Femur (tissue), 1 donor: ENCODE measurements around the gene MYH9.

Experiments used
- DNase-seq: peaks from one replicate; pipeline ENCODE4 v3.0.0-alpha.2; 2017

Gene MYH9

DNA sequence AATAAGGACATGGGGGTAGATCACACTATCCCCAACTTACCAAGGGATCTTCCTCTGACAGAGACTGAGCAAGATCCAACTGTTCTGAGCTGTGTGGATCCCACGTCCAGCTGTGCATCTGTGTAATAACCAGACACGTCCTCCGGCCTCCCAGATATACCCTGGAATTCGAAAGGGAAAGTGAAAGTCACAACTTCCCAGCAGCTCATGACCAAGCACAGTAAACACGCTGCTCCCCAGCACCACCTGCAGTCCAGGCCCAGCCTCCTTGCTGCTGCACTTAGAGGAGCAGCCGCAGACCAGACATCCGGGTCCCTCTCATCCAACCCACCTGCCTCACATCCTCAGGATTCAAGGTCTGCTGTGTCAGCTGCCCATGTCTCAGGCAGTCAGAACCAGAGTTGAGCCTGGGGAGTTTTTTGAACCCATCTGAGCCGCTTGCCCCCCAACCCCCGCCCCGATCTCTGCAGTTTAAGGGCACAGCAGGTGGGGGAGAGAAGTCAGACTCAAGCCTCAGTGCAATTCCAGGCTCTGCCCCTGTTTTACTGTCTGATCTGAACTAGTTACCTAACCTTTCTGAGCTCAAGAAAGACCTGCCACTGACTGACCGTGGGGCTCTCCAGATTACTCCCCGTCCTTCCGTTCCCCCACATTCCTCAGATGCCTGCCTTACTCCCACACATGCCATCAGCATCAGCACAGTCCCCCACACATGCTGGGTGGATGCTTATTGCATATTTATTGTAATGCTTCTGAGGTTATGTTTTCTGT lies 148.2 kb downstream of the MYH9 start, which contains the start of gene APOL2:
TSS of gene APOL2 (minus strand) at position 127 of the 771 bp plus-strand sequence. CDS start 6,365 bp downstream, outside the sequence.
- peak; percentile 95 for DNase-seq

GRCh38 chr22:36239150-36239400 lies 148.7 kb downstream of the MYH9 start:
- no peak for DNase-seq

- no peak for DNase-seq
Measured at GRCh38 chr22:36238373-36239149, 149.2 kb downstream of the MYH9 start.

GRCh38 chr22:36237462-36238372 lies 150.1 kb downstream of the MYH9 start:
- DNase-seq, result no peak

DNA sequence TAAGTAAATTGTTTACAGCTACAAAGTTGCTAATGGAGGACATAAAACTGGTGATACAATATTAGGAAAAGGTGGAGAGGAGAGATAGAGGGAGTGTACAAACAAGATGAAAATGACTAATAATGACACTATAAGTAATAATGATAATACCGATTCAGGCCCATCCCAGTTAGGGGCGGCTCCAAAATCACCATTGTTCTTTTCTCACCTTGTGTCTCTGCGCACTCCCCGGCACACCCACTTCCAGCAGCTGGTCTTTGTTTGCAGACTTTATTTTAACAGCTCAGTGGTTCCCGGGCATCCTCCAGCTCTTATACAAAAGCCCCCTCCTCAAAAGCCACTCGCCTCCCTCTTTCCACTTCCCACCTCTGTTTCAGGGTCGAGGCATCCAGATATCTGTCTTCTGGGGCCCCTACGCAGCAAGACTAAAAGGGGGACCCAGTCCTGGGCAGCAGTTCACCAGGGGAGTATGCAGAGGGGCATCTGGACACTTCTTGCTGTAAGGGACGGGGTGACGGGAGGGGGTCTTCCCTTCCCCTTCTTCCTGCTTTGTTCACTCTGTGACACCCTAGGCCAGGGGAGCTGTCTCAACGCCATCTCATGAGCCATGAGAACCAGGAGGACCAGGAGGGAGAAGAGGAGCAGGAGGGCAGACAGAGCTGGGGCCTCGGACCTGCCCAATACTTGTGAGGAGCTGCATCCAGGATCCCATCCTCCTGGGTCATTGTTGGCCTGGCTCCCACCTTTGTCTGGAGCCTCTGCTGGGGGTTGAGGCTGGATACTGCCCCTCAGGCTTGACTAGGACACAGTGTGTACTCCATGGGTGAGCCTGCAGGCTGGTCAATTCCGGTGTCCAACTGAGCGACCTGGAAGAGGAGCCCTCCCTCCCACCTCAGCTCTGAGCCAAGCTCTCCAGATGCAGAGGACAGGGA lies 151.1 kb downstream of the MYH9 start:
- DNase-seq, result no peak

GRCh38 chr22:36235585-36235984 lies 152.2 kb downstream of the MYH9 start:
- DNase-seq, result no peak

DNA sequence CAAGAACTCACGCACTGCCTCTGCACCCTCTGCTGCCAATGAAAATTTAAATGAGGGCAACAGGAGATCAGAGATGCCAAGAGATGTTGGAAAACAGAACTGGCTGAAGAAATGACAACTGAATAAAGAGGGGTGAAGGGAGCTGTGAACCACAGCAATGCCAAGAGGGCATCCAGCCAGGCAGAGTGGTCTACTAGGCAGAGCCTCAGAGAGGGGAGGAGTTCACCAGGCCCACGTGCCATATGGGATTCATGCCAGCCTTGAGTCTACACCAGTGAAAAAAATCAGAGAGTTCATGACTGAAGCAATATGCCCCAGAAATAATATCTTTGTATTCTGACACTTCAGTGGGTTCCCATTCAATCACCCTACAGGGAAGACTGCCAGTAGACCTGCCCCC lies 152.8 kb downstream of the MYH9 start:
- DNase-seq, result no peak

DNA sequence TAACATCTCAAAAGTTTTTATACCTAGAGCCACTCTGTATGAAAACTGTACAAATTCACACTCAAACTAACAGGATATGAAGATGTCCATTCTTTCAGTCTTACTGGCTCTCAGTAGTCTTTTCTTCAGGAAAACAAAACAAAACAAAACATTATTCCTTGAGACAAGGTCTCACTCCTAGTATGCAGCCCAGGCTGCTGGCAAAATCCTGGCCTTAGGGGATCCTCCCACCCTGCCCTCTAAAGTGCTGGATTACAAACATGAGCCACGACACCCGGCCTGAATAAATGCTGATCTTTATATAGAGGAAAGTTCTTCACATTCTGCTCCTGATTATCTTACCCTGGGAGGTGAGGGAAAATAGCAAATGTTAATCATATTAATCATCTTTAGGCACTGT lies 153.6 kb downstream of the MYH9 start:
- DNase-seq, result no peak

- DNase-seq, result no peak
Measured at GRCh38 chr22:36233796-36234195, 154.0 kb downstream of the MYH9 start.

GRCh38 chr22:36232715-36233401 lies 154.9 kb downstream of the MYH9 start:
- no peak for DNase-seq
